ENCODE data around the gene A4GNT. TPM values are rescaled to one million over a fixed set of nuclear protein-coding genes. Genes with fewer than 3 reads are reported as not detected.
"Not testable (repeated sequence)": the region's sequence is repeated elsewhere in the genome, so short reads cannot be mapped to it uniquely, and the experiment has no call there.

The A4GNT gene
- total RNA-seq, 1 donor from 2014 or later = 0.34 TPM

- DNase-seq (ENCODE audit: extremely low spot score, unreplicated experiment) = no peak
- Mint-ChIP-seq H3K4me3 (no peak overlapping the region), H3K9me3 (no peaks in the 10 kb centered on the region), H3K27ac (no peak overlapping the region), H3K4me1 (ENCODE audit: unreplicated experiment) (no peaks in the 10 kb centered on the region), H3K36me3 (peaks cover 44% of the 10 kb centered on the region), H3K27me3 (no peaks in the 10 kb centered on the region)
- TF ChIP-seq CTCF (conservative IDR thresholded peaks at IDR 0.05) = no peak
Observed at GRCh38 chr3:138165061-138165460, 32.9 kb upstream of the A4GNT start.

- H3K9me3 Mint-ChIP-seq = peaks cover 11% of the 10 kb centered on the region
- H3K4me1 Mint-ChIP-seq (ENCODE audit: unreplicated experiment) = no peaks in the 10 kb centered on the region
- H3K27me3 Mint-ChIP-seq = no peaks in the 10 kb centered on the region
- no peak for DNase-seq (ENCODE audit: extremely low spot score, unreplicated experiment)
- H3K4me3 Mint-ChIP-seq = no peak overlapping the region
- H3K36me3 Mint-ChIP-seq = peaks cover 12% of the 10 kb centered on the region
- no peak overlapping the region for H3K27ac Mint-ChIP-seq
- TF ChIP-seq CTCF (conservative IDR thresholded peaks at IDR 0.05) = no peak
Observed at GRCh38 chr3:138157743-138158142, 25.6 kb upstream of the A4GNT start.

- TF ChIP-seq CTCF (conservative IDR thresholded peaks at IDR 0.05) = no peak
- H3K27ac Mint-ChIP-seq = no peak overlapping the region
- peaks cover 11% of the 10 kb centered on the region for H3K9me3 Mint-ChIP-seq
- no peak for DNase-seq (ENCODE audit: extremely low spot score, unreplicated experiment)
- H3K4me3 Mint-ChIP-seq = no peak overlapping the region
- H3K27me3 Mint-ChIP-seq = no peaks in the 10 kb centered on the region
- H3K36me3 Mint-ChIP-seq = no peaks in the 10 kb centered on the region
- no peaks in the 10 kb centered on the region for H3K4me1 Mint-ChIP-seq (ENCODE audit: unreplicated experiment)
Observed at GRCh38 chr3:138154534-138154933, 22.3 kb upstream of the A4GNT start.

- no peaks in the 10 kb centered on the region for H3K4me1 Mint-ChIP-seq (ENCODE audit: unreplicated experiment)
- no peaks in the 10 kb centered on the region for H3K27me3 Mint-ChIP-seq
- no peak overlapping the region for H3K27ac Mint-ChIP-seq
- no peak overlapping the region for H3K4me3 Mint-ChIP-seq
- no peak for TF ChIP-seq CTCF (conservative IDR thresholded peaks at IDR 0.05)
- DNase-seq (ENCODE audit: extremely low spot score, unreplicated experiment) = no peak
- H3K9me3 Mint-ChIP-seq = peaks cover 2% of the 10 kb centered on the region
- no peaks in the 10 kb centered on the region for H3K36me3 Mint-ChIP-seq
Observed at GRCh38 chr3:138148503-138148902, 16.3 kb upstream of the A4GNT start.

GRCh38 chr3:138142181-138142580 lies 10.0 kb upstream of the A4GNT start:
- not testable (repeated sequence) for H3K4me1 Mint-ChIP-seq (ENCODE audit: unreplicated experiment); DNase-seq (ENCODE audit: extremely low spot score, unreplicated experiment); H3K27ac Mint-ChIP-seq; H3K27me3 Mint-ChIP-seq; H3K36me3 Mint-ChIP-seq; H3K9me3 Mint-ChIP-seq; H3K4me3 Mint-ChIP-seq

- Mint-ChIP-seq H3K4me1 (ENCODE audit: unreplicated experiment) (no peaks in the 10 kb centered on the region), H3K27me3 (peaks cover 8% of the 10 kb centered on the region), H3K9me3 (peaks cover 4% of the 10 kb centered on the region), H3K4me3 (no peak overlapping the region), H3K36me3 (no peaks in the 10 kb centered on the region), H3K27ac (no peak overlapping the region)
- TF ChIP-seq CTCF (conservative IDR thresholded peaks at IDR 0.05) = no peak
- DNase-seq (ENCODE audit: extremely low spot score, unreplicated experiment) = no peak
Observed at GRCh38 chr3:138140940-138141339, 8.8 kb upstream of the A4GNT start.

All from type B pancreatic cell (in vitro differentiated cells).